GM21381 (cell line): Measurements from ENCODE around the gene ALG14.
"Not testable (repeated sequence)": the region's sequence is repeated elsewhere in the genome, so short reads cannot be mapped to it uniquely, and the experiment has no call there.

ENCODE experiments used
- ATAC-seq: cut with Tn5 transposase; IDR thresholded peaks from one replicate; pipeline ENCODE4 v1.9.1; 2021; ENCODE audit warnings: mild to moderate bottlenecking, moderate library complexity; ENCODE audit not compliant: unreplicated experiment

ALG14 gene

GRCh38 chr1:95013950-95014574 is 58.7 kb downstream of the ALG14 start:
- no peak for ATAC-seq

GRCh38 chr1:95012389-95012788 is 60.4 kb downstream of the ALG14 start:
- no peak for ATAC-seq

- no peak for ATAC-seq
These were observed 62.6 kb downstream of the ALG14 start for GRCh38 chr1:95010158-95010557.

DNA sequence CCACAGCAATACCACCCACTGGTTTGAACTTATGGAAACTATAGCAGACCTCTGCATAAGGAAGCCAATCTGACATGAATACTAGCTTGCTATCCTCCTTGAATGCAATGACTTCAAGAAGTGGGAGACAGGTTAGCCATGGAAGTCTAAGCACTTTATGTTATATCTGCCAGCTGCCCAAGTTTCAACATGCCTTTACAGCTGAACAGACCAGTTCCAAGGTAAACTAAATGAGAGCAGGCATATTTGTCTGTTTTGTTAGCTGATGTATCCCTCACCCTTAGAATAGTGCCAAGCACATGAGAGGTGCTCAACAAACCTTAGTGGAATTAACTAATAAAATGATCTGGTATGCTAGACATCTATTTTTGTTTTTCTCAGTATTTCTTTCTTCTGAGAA is 65.1 kb downstream of the ALG14 start:
- ATAC-seq = no peak

DNA sequence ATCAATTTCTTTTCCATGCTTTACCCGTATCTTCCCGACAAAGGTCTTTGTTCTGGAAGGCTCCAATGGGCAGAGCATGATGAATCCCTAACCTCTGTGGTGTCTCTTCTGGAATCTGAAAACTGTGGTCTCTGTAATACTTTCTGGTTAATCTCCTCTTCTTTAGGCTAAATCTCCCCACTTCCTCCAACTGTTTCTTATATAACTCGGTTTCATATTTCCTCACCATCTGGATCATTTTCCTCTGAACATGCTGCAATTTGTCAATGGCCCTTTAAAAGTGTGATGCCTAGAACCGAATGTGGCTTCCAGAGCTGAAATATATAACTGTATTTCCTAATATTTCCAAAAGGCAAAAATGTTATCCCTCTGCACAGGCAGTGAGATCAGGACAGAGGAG is 66.1 kb downstream of the ALG14 start:
- no peak for ATAC-seq

GRCh38 chr1:95005584-95005983 is 67.2 kb downstream of the ALG14 start:
- no peak for ATAC-seq

DNA sequence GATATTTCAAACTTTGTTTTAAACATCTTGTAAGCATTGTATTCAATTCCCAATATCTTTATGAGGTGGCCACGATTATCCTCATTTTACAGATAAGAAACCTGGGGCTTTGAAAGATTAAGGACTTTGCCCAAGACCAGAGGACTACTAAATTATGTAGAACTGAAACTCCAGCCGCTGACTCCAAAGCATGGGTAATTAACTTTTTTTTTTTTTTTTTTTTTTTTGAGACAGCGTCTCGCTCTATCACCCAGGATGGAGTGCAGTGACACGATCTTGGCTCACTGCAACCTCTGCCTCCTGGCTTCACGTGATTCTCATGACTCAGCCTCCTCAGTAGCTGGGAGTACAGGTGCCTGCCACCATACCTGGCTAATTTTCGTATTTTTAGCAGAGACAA is 68.7 kb downstream of the ALG14 start:
- ATAC-seq = no peak

DNA sequence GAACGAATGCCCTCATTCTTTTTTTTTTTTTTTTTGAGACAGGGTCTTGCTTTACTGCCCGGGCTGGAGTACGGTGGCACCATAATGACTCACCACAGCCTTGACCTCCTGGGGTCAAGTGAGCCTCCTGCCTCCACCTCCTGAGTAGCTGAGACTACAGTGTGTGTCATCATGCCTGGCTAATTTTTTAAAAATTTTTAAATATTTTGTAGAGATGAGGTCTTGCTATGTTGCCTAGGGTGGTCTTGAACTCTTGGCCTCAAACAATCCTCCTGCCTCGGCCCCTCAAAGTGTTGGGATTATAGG is 69.4 kb downstream of the ALG14 start:
- no peak for ATAC-seq

DNA sequence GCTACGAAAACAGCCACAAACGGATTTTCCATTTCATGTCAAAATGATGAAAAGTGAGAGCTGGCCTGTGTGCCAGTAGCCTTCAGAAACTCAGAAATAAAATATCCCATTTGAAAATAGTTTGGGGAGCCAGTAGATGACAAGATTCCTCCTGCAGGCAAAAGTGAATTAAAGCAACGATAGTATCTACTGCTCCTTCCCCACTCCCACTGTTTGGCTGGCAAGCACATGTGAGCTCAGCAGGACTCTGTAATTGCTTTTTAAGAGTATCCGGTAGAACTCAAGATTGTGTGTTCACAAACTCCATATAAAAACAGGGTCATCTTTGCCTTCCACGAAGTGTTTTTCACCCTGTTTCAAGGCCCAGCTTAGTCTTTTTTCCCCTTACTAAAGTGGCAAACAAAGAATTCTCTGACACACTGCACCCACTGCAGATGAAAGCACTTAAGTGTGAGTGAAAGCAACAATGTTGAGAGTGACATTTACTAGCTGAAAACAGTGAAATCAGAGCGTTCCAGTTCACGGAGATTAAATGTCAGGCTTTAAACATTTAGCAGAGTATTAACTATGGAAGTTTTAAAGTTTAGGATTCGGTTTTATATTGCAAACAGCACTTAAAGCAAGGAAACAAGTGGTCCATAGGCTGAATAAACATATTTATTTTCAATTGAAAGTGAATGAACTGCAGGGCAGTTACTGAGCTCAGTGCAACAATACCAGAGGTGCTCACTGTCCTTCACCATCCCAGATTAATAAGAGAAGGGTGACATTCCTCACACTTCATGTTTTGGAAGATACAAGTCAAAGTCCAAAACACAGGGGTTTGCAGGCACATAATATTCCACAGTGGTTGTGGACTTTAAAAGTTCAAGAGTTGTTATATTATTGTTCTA is 70.0 kb downstream of the ALG14 start:
- ATAC-seq = no peak

- no peak for ATAC-seq
These were observed 70.6 kb downstream of the ALG14 start for GRCh38 chr1:95002164-95002539.

DNA sequence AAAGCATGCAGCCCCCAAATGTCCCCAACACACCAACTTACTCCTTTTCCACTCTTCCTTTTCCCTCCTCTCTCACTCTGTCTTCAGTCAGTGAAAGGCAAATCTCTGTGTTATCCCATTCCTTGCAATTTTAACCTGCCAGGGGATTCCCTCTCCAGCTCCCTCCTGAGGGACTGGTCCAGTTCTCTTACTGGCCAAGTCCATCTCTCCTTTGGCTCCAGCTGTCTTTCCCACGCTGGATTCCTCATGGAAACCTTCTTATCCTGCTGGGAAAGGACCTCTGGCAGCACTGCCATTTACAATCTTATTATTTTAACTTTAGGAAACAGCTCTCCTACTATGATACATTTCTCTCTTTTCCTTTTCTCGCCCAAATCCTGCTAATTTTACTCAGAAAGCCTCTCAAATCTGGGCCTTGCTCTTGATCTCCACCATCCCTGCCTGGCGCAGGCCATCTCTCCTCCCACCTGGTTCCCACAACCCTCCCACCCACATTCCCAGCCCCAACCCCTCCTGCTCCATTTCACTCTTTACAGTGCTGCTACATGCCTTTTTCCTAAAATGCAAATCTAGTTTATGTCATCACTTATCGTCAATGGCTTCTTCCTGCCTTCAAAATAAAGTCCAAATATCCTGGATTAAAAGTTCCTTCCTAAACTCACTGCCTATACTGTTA is 73.2 kb downstream of the ALG14 start:
- no peak for ATAC-seq

- no peak for ATAC-seq
These were observed 74.0 kb downstream of the ALG14 start for GRCh38 chr1:94998748-94999147.

DNA sequence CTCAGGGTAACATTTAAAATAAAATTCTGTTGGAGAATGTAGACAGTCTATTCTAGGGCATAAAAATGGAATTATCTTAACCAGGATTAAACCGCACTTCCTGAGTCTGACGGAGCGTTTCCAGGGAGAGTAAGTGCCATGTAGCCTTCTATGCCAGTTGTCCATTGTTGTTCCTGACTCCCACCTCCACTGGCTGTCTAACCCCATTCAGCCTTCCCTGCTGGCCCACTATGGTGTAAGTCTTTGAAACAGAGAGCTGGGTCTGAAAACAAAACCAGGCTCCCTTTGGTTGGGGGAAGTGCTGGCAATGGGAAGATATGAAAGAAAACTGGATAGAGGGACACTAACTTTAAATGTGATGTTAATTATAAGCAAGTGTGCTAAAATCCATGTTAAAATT is 74.6 kb downstream of the ALG14 start:
- ATAC-seq = no peak

- ATAC-seq = not testable (repeated sequence)
These were observed 77.2 kb downstream of the ALG14 start for GRCh38 chr1:94995536-94995935.

DNA sequence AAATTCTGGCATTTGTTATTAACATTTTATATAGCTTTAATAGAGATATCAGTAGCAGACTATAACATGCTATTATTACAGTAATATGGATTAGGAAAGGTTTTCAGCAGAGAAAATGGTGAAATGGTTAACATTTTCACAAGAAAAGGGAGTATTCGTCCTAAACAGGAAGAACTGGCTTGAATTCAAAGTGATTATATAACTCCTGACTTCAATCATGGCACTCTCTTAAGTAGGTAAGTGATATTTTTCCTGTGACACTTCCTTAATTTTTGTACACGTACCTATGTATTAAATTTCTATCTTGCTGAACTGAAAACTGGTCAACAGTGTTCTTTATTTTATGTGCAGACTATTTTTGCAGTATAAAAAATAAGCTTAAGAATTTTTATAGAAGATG is 77.9 kb downstream of the ALG14 start:
- no peak for ATAC-seq

DNA sequence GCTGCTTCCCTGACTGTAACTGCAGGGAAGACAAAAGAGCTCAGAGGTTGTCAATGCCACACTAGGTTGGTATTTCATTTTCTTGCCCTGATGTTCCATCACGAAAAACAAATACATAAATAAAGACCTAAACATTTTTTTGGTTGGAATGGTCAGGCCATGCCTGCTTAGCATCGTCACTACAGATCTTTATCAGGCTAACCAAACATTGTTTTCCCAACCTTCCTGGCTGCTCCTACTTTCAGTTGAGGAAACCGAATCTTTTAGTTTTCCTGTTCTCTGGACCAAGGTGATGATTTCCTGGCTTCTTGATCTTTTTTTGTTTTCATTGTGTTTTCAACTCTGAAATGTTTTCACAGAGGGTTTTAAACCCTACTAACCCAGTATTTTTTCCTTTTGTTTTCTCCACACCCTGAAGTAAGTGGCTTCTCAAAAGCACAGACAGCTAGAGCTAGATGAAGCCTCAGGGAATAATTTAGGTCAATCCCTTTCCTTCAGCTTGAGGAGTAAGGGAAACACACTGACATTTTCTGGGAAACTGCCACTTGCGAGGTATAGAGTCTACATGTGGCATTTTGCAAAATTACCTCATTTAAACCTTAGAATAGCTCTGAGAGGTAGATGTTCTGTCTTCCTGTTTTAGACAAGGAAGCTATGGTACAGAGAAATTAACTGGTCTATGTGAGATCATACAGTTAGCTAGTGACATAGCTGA is 78.7 kb downstream of the ALG14 start:
- no peak for ATAC-seq

DNA sequence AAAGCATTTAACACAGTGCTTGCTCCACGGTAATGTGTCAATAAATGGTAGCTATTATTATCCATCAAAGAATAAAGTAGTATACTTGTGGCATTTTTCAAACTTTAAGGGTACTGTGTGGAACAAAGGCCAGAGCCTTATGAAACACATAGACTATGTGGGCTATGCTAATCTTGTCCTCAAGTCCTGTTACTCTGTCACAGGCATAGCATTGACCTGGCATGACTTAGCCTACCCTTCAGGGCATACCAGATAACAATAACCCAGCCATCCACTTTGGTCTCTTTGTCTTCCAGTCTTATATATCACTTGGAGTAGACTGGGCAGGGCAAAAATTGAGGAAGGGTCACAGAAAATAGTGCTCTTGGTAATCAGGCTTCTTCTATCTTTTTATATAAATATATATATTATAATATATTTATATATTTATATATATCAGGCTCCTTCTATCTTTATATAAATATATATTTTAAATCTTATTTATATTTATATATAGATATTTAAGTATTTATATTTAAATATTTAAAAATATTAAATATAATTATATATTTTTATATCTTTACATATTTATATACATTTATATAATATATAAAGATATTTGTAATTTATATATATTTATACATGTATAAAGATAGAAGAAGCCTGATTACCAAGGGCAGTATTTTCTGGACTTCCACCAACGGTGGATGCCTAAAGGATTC is 79.7 kb downstream of the ALG14 start:
- no peak for ATAC-seq

DNA sequence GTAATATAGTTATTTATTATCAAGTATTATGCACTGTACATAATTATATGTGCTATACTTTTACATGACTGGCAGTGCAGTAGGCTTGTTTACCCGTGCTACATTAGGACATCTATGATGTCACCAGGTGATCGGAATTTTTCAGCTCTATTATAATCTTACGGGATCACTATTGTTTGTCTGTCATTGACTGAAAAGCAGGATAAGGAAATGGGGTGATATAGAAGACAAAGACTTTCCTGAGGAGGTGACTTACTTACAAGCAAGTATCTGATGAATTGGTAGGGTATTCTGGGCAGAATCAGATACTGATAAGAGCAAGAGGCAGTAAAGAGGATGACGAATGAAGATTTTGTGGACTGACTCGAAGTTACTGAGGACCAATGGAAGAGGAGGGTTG is 80.6 kb downstream of the ALG14 start:
- no peak for ATAC-seq

- ATAC-seq = no peak
These were observed 82.8 kb downstream of the ALG14 start for GRCh38 chr1:94989911-94990473.

DNA sequence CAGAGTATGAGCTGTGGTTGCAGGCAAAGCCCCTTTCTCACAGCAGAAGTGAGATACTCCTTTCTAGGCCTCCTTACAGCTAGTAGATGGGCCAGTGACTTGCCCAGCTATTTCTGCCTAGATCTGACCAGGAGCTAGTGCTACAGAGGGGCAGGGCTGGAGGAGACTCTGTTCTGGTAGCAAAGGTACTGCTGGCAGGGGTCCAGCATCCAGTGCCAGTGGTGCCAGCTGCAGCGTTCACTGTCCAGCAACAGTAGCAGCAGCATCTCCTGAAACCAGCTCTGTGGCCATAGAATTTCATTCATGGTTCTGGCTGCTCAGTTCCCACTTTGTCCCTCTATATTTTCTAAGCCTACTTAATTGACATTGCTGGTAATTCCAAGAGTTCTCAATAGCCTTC is 83.4 kb downstream of the ALG14 start:
- ATAC-seq = no peak

DNA sequence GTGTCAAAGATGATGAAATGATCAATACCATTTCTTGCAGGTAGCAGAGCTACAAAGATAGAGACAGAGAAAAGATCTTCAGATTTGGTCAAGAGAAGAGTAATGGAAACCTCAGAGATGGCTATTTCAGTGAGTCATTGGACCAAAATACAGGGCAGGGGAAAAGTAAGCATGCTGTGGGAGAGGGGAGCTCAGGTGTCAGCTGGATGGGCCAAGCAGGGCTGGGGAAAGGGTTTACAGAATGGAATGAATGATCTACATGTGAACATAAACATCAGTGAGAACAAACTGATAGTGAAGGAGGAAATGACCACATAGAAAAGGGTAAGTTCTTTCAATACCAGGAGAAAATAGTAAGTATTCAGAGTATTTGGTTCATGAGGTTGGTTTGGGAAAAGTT is 84.4 kb downstream of the ALG14 start:
- ATAC-seq = no peak
